ENCODE results near the gene PRTFDC1. TPM values are rescaled to one million over a fixed set of nuclear protein-coding genes. Genes with fewer than 3 reads are reported as not detected.

Gene PRTFDC1
- polyA plus RNA-seq, 3 donors, result 29.7 to 40.0 (median 34.5) TPM

- no peak for DNase-seq
Measured at GRCh38 chr10:24874133-24874532, 78.3 kb downstream of the PRTFDC1 start.

GRCh38 chr10:24873281-24873683, 79.1 kb downstream of the PRTFDC1 start:
- DNase-seq, result no peak

DNA sequence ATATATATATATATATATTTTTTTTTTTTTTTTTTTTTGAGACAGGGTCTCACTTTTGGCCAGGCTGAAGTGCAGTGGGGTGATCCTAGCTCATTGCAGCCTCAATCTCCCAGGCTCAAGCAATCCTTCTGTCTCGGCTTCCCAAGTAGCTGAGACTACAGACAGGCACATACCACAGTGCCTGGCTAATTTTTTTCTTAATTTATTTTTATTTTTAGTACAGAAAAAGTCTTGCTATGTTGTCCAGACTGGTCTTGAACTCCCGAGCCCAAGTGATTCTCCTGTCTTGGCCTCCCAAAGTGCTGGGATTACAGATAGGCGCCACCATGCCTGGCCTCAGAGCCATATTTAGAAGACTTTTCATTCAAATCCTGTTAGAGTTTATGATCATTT, 79.6 kb downstream of the PRTFDC1 start:
- no peak for DNase-seq

DNA sequence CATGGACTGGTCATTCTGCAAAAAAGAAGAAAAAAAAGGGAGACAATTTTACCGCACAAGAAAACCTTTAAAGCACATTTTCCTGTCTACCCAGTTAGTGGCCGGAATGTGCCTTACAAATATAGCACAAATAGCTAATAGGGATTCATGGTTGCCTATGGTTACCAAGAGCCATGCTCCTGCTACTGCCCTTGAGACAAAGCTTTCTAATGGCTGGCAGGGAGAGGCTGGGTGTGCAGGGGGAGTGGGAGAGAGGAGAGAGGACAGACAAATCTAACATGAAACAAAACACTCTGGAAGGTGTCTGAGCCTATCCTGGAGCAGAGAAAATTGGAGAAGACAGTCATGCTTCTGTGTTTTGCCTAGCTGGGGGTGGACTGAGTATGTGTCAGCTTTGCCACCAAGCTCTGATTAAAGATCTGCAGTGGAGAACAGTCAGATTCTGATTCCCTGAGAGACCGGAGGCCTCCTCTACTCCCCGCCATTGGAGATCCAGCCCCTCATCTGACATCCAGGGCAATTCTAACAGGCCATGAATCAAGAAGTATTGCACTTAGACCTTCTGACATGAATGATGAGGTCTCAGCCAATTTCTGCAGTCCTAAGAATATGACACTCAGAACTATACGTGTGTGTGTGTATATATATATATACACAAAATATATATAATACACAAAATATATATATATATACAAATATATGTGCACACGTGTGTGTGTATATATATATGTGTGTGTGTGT, 80.2 kb downstream of the PRTFDC1 start:
- DNase-seq, result no peak

DNA sequence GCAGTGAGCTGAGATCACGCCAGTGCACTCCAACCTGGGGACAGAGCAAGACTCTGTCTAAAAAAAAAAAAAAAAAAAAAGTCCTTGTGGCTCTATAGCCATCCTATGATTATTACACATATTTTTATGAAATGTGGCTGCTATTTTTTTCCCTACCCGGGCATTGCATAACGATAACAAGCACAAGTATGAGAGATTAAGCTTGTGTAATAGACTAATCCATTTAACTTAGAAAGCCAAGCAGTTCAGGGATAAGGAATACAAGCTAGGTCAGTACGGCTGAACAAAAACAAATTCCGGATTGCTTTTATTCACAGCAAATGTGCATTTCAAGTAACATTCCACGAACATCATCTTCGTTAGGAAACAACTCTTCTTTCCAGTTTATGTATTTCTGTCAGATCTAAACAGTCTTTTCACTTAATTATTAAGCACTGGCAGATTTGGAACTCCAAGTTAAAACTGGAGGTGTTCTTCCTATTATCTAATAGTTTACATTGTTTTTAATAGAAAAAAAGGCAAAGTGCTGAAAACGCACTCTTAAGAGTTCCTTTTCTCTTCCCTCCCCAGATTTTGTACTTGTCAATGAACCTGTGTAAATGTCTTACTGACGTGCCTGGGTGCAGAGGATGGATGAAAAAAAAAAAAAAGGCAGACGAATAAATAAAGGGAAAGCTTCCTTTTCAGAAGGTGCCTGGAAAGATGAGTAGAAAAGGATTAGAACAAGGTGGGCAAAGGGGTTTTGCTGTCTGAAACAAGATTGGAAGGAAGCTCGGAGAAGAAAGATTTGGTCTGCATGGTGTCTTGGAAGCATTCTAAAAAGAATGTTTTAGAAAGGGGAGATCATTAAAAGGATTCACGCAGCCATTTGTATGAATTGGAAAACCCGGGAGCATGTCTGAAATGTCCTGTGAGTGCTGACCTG, 81.1 kb downstream of the PRTFDC1 start:
- no peak for DNase-seq

GRCh38 chr10:24869354-24870015, 82.9 kb downstream of the PRTFDC1 start:
- DNase-seq, result no peak

DNA sequence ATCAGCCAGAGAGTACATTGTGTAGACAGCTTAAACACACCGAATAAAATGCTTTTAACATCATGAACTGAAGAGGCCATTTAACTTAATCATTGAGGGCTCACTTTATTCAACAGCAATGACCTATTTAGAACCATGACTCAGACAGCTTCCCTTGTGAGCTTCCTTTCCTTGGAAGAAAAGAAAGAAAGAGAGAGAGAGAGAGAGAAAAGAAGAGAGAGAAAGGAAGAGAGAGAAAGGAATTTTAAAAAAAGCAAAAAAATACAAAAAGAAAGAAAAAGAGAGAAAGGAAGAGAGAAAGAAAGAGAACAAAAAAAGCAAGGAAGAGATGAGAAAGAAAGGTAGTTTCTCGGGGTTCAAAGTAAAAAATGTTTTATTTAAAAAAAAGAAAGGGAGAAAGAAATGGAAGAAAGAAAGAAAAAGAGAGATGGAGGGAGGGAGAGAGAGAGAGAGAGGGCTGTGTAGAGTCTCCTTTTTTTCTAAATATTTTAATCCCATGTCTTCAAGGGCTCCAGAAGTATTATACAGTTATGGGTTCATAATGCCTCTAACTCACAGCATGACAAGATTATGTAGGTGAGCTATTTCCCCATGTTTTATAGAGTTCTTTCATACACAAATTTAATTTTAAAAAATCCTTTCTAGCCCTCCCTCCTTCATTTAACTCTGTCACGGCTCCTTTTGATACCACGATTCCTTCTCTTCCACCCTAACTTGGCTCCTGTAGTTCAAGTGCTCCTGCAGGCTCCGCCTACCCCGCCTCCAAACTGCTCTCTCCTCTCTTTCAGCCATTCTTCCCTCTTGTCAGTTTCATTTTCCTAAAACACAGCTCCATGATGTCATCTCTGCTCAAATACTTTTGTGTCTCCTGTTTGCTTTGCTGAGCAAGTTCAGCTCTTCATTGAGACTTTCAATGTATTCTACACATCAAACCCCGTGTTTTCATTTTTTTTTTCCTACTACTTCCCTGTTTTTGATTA, 85.5 kb downstream of the PRTFDC1 start:
- no peak for DNase-seq

GRCh38 chr10:24865783-24866182, 86.6 kb downstream of the PRTFDC1 start:
- no peak for DNase-seq

GRCh38 chr10:24862589-24862988, 89.8 kb downstream of the PRTFDC1 start:
- DNase-seq, result no peak

DNA sequence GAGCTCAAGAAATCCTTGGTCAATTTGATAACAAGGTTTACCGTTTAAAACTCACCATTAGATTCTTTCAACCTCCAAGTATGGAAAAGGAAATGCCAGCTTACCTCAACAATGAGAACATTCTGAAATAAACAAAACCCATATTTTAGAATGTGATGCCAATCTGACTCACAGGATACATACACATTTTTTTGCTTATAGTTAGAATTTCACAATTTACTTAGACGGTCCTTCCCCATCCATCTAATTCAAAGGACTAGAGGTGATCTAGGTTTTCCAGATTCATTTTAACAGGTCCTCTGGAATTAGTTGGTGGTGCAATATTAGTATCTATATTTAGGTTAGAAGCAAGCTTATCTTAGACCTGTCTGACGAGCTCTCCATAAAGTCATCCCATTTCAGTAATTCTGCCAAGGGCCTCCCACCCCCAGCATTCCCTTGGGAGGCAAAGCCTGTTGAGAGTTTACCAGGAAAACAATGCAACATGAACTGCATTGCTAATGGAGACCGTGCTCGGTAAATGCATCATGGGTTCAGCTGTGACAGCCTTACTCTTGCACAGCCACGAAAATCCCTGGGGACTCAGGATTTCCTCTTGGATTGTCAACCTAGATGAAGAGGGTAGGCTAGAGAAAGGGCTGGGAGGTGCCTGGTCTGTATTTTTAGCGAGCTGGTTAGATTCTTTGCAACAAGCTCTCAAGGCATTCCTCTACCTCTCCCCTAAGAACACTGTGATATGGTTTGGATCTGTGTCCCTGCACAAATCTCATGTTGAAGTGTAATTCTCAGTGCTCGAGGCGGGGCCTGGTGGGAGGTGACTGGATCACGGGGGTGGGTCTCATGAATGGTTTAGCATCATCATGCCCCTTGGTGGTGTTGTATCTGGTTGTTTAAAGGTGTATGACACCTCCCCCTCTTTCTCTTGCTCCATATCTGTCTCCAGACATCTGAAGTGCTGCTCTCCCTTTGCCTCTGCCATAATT, 93.8 kb downstream of the PRTFDC1 start:
- DNase-seq, result no peak

GRCh38 chr10:24857031-24857725, 95.2 kb downstream of the PRTFDC1 start:
- DNase-seq, result no peak

- no peak for DNase-seq
Measured at GRCh38 chr10:24854256-24854655, 98.2 kb downstream of the PRTFDC1 start.

GRCh38 chr10:24853661-24854060, 98.7 kb downstream of the PRTFDC1 start:
- no peak for DNase-seq

DNA sequence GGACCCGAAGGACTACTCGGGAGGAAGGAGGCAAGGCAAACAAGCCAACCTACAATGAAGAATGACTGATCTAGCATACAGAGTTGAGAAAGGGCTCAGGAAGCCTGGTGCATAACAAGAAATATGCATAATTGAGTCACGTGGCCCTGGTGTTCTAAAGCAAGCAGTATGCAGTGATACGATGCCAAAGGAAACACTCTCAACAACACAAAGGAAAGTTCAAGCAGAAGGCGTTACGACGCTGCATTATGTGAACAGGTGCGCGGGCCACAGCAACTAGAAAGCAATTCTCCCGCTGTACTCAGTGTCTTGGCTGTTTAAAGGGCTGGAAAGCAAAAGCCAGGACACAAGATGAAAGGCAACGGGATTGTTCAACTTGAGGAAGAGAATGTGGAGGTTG, 100.8 kb downstream of the PRTFDC1 start:
- DNase-seq, result no peak

DNA sequence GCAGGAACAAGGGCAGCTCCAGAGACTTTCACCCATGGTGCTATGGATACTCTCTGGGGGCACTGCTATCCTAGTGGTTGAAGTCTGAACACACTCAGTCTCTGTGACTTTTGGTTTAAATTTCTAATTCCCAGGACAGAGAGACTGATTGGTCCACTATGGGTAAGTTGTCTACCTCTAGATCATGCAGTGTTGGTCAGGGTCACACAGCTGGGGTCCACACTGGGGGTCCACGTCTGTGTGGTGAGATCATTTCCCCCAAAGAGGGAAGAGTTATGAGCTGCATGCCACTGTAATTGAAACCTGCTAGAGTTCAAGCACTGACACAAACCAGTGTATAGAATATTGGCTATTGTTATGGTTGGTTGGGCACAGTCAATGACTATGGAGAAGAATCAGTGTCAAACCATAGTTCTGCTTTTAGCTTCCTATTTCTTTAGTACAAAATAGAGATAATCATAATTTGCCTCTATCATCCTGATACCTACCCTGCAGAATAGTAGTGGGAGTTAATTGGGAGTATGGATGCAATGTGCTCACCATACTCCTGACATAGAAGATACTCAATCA, 101.6 kb downstream of the PRTFDC1 start:
- no peak for DNase-seq

DNA sequence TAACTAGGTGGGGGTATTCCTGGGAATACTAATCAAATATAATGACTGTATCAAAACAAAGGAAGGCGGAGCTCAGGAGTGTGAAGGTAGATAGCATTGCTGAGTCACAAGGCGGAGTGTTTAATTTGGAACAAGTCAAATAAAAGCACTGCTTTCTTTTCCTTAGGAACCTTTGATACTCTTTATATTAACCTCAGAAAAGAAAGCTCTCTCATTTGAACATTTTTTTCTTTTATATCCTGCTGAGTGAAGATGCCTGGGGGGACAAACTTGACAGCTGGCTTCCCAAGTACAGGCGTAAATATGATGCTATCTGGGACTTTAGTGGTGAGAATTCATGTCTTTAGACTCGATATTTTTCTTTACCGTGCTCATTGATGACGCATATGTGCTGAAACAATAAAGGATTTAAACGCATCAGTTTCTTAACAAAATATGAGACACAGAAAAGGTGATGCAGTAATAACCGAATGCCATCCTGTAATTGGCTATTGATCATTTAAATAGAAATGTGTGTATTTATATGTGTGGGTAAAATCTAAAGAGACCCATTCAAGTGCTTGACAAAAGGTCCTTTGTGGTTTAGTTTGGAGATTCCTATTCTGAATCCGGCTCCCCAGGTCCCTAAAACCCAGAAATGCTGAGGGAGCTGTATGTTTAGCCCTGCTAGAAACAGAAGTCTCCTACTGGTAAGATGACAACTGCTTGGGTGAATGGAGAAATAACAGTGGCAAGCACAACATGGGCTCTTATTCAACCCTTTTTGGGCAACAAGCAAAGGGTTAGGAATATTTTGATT, 102.7 kb downstream of the PRTFDC1 start:
- DNase-seq, result no peak

DNA sequence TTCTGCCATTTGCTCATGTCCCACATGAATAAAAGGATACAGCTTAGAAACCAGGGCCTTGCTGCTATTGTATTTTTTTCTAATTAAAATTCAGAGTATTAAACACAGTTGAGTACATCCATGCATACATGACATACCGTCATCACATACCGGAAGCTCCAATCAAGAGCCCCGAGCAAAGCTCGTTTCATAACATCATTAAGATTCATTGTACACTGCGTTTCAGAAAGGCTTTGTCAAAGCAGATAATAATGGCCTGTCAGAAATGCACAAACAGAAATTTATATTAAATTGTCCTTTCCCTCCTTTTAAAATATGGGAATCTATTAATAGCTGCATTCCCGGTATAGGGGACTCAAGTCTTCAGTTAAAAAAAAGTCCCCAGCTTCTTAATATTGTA, 103.4 kb downstream of the PRTFDC1 start:
- DNase-seq, result no peak

- DNase-seq, result no peak
Measured at GRCh38 chr10:24848195-24848594, 104.2 kb downstream of the PRTFDC1 start.

Measured in renal pelvis (tissue), 4 donors.